Occipital lobe (tissue), 2 donors: ENCODE measurements around the gene CERS5. TPM values are rescaled to one million over a fixed set of nuclear protein-coding genes. Genes with fewer than 3 reads are reported as not detected.
A peak's percentile ranks its signal among the peaks of the same experiment; 100 is the strongest.
"Not testable (repeated sequence)": the region's sequence is repeated elsewhere in the genome, so short reads cannot be mapped to it uniquely, and the experiment has no call there.

Source experiments
- DNase-seq: peaks from one replicate; lab custom pipeline; 2025; lab: John Stamatoyannopoulos, UW
- total RNA-seq: library from RNA; depleted of rRNA; stranded (reverse); fragments of >200 nt; gene quantifications from one replicate; pipeline ENCODE4 v1.2.3, GENCODE V29; 2014

CERS5 gene
- total RNA-seq, 1 donor from 2014 or later: 115 TPM

DNA sequence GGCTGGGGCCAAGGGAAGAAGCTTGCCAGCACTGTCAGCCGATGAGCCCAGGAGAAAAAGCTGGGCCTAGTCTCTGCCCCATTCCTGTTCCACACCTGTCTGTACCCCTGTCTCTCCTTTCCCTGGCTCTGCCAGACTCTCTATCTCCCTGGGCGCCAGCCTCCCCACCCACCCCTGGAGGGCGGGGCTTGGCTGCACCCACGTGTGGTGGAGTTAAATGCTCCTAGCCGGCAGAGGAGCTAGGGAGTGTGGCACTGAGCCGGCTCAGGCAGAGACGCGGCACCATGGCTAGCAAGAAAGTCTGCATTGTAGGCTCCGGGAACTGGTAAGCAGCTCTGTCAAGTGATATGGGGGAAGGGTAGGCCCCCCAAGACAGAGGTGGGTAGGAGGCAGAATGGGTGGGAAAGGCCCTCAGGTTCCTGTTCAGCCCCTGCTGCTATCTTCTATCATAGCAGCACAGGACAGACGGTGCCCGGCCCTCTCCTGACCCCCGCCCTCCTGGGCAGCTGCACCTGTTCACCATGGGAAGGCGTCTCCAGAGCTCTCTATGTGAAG lies 63.3 kb downstream of the CERS5 start, which contains the start of gene GPD1:
Gene GPD1 (plus strand): TSS at position 242 of the 555 bp plus-strand sequence. CDS start 43 bp downstream, at position 285.
- peak; percentile 71 for DNase-seq

DNA sequence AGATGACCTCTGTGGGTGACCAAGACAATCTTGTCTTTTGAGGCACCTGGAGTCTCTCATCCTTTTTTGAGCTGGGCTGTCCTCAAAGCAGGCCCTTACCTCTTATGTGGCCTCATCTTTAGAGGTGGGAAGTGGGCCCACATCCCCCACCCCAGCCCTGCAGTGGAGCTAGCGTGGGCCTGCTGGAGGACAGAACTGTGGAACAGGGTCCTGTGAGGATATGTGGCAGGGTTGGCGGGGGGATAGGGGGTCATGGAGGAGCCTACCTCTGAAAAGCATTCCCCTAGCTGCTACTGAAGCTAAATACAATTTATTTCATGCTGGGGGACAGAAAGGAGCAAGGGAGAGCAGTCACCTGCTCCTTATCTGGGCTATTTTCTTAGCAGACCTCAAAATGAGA lies 63.8 kb downstream of the CERS5 start:
- no peak for DNase-seq

DNA sequence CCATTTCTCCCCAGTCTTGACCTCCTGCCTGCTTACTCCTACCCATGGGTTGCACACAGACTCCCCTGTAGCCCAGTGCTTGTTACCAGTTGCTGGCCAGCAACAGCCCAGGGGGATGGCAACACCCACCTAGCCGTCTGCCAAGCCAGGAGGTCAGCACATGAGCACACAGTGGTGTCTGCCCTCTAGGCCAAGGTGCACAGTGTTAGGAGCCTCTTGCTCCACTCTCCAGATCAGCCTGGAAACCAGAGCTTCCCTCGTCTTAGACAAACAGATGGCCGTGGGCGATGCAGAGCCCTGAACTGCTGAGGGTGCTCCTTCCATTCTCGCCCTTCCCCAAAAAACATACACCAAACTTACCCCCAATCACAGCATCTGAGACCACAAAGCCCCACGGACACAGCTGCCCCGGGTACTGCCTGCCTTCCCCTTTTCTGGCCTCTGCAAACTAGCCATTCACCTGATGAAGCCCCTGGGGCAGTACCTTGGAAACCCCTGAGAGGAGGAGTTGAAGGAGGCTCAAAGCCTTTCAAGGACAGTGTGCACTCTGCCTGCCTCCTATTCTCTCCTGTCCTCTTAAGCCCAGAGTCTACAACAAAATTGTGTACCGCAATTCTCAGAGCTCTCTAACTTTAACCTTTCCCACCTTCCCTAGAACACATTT lies 64.4 kb downstream of the CERS5 start:
- no peak for DNase-seq

DNA sequence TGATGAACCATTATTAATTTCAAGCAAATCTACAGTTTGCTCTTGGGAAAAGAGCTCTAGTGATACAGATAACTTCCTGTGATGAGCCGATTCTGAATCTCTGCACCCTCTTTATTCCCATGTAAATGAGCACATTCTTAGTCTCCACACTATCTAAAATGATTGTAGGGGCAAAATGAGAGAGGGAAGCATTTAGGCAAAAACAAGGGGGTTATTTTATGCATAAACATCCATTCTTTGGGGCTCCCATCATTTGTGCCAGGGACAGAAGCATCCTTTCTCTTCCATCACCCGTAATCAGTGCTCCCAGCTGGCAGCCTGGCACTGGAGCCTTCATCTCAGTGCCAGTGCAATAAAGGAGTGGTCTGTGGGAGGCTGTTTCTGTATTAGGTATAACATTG lies 65.0 kb downstream of the CERS5 start:
- DNase-seq: peak; percentile 28

DNA sequence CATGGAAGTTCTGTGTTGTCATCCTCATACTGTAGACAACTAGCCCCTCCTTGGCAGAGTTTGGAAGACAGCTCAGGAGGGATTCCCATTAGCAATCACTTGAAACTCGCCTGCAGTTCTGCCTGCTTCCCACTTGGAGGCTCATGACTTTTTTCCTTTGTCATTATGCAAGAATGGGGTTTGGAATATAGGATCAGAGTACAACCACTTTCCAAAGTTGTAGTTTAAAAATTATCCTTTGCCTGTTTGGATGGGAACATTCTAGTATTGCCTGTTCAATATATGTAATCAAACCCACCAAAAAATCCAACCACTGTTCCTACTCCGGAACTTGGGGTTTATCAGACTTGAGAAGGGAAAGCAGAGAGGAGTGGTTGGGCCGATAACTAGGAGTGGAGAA lies 65.5 kb downstream of the CERS5 start:
- DNase-seq: no peak

DNA sequence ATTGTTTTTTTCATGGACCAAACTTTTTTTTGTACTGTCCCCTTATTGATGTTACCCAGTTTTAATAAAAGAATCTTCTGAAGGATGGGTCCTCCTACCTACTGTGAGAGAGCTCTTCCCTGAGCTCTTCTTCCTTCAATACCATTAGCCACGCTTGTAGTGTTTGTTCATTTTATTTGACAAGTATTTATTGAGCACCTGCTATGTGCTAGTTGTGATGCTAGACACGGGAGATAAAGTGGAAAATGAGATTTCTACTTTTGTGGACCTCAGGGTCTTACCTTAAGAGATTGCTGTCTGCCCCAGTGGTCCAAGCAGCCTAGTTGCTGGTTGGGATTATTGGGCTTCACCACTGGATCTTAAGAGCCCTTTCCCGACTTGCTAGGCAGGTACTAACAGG lies 66.6 kb downstream of the CERS5 start:
- DNase-seq: no peak

DNA sequence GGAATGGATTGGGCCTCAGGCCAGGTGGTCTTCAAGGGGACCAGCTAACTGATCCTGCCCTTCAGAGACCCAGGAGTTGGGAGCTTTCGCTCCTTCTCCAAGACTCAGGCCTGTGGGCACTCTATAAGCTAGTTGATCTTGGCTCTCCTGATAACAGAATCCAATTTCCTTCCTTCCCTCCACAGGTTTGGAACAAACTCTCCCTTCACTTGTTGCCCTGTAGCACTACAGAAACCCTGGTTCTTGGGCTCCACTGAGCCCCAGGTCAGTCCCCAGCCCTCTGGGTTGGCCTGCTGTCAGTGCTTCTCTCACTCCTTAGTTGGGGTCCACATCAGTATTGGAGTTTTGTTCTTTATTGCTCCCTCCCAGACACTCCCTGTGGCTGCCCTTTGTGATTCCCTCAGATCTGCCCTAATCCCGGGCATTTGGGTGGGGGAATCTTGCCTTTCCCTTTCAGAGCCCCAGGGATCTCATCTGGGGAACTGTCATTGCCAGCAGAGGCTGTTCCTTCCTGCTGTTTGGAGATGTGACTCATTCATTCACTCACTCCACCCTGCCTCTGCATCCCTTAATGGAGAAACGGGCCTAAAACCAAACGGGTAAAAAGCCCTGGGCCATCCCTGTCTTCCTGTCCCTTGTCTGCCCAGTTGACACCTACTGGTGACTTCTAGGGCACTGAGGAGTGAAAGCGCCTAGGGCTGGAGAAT lies 67.7 kb downstream of the CERS5 start:
- DNase-seq: no peak

DNA sequence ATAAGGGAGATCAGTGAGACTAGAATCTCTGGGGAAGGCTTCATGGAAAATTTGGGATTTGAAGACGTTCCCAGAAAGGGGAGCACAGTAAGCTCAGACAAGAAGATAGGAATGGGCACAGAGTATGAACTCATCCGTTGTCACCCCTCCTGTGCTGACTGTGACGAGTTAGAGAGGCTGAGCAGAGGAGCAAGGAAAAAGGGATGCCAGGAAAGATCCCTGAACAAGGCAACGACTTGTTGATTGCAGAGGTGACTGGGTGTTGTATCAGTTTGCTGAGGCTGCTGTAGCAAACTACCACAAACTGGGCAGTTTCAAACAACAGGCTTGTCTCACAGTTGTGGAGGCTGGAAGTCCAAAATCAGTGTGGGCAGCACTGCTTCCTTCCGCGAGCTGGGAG lies 69.2 kb downstream of the CERS5 start:
- no peak for DNase-seq

DNA sequence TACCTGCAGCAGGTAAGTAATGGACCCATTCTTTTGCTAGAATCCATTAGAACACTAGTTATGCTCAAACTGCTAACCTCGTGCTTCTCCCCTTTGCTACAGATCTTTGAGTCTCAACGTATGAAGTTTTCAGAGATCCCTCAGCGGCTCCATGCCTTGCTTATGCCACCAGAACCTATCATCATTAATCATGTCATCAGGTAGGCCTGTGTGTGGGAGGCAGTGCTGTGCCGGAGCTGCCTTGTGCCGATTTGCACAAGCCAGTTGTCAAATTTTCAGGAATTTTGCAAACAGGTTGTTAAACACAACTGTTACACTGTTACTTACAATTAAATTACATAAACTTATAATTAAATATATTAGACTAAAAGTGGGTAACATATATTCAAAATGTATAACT lies 76.8 kb downstream of the CERS5 start:
- no peak for DNase-seq

DNA sequence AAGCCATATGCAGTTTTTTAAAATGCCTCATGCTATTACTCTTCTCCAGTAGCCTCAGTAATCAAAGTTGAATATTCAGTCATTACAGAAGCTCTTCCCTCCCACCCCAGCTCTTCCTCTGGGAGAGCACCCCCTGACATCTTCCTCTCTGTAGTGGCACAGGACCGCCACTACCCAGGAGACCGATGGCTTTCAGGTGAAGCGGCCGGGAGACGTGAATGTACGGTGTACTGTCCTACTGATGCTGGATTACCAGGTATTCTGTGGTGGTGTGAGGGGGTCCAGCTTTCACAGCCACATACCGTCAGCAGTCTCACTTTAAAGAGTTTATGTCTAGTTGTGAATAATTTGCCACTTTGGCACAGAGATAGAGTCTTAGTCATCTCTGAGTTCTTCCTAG lies 77.4 kb downstream of the CERS5 start:
- DNase-seq: no peak

DNA sequence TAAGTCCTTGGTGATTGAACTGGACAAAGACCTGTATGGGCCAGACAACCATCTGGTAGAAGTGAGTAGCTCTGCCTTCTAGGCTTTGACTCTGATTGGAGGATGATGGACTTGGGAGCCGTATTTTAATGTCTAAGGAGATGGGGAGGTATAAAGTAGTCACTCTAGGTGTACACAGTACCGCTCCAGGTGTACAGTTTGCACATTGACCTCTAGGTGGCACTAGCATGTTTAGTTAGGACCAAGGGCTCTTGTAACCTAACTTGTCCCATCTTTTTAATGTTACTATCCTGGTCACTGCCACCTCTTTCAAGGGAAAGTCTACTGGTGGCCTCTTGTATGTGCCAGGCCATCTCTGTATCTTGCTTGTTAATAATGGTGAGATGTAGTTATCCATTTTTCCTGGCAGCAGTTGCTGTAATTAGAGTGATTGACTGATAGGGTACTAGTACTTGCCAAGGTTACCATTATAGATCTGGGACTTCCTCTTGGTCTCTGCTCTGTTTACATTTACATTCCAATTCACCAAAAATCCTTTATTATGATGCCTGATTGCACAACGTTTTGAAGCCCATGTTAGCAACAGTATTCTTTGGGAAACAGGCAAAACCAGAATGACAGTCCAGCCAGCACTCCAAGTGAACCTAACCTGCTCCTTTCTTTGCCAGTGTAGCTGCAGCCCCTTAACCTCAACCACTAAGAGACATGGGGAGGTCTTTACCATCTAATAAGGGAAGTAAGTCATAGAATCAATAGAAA lies 78.4 kb downstream of the CERS5 start:
- DNase-seq: no peak

DNA sequence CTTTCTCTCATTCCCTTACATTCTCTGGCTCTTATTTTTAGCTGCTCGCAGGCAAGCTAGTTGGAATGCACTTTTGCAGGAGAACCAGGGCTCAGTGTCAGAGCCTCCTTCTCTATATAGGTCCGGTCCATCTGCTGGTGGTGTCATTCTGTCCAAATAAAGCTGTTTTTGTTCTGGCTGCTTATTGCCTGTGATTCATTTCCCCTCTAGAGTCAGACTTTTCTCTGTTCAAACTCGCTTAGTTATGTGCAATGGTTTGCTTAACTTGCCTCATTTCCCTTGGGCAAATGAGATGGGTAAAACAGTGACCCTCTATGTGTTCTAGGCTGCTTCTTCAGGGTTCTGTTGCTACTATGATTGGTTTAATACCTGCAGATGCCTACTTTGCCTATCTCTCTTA lies 79.2 kb downstream of the CERS5 start:
- DNase-seq: no peak

DNA sequence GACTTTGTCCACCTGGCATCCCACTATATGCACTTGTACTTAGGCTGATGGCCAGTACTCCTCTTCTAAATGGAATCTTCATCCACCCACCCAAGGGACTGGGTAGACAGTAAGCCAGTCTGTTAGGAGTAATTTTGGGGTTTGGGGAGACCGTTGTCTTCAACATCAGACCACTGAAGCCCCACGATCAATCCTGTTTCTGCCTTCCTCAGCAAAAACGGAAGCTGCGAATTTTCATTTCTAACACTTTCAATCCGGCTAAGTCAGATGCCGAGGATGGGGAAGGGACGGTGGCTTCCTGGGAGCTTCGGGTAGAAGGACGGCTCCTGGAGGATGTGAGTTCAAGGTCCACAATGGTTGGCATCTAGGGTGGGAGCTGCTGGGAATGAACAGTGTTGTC lies 80.0 kb downstream of the CERS5 start:
- no peak for DNase-seq

DNA sequence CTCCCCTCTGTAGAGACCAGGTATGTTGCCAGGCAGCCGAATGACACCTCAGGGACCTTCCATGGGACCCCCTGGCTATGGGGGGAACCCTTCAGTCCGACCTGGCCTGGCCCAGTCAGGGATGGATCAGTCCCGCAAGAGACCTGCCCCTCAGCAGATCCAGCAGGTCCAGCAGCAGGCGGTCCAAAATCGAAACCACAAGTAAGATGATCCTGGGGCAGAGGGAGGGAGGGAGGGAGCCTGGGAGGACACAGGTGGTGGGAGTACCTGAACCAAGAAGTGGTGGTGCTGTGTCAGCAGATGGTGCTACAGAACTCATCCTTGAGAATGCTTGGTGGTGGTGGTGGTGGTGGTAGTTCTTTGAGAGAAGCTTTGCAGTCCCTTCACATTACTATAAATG lies 81.0 kb downstream of the CERS5 start:
- no peak for DNase-seq

DNA sequence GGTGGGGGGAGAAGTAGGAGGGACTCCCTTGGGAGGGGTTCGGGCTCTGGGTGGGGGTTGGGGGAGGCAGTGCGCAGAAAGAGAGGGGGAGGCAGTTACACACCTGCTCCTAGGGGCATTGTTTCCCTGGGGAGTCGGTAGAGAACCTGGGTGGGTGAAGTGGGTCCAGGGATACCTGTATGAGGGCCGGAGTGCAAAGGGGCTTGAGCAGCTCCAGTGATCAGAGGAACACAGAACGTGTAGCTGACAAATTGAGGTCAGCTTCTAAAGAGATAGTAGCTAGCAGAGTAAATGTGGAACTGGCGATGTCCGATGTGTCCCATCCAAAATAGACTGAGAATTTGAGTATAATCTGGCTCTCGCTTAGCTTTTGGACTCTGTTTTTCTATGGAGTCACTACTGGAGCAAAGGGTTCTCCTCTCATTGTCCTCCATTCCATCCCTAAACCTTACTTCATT lies 81.5 kb downstream of the CERS5 start:
- no peak for DNase-seq

DNA sequence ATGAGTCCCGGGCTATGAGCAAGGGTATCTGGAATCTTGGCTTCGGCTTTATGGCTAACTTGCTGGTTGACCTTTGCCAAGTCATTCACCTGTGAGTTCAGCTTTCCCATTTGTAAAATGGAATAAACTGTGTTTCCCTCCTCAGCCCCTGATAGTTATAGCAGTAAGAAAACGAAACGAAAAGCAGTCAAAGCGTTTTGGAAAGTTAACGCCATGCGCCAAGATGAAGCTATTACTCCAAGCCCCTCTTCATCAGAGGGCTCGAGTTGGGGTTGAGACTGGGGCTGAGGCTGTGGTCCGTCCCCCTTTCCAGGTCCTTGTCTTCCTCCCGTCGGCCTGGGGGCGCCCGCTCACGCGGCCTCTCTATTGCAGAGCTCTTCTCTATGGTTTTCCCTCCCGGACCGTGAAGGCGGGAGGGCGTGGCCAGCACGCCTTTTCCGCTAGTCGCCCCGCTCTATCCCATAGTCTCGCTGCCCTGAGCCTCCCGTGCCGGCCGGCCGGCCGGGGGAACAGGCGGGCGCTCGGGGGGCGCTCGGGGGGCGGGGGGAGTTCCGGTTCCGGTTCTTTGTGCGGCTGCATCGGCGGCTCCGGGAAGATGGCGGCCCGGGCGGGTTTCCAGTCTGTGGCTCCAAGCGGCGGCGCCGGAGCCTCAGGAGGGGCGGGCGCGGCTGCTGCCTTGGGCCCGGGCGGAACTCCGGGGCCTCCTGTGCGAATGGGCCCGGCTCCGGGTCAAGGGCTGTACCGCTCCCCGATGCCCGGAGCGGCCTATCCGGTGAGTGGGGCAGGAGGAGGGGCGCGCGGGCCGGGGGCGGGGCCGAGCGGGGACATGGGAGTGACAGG lies 82.2 kb downstream of the CERS5 start, which contains the start of gene SMARCD1:
Gene SMARCD1 (plus strand): TSS at position 568 of the 840 bp plus-strand sequence. CDS start 28 bp downstream, at position 596.
- DNase-seq: peak; percentile 90

DNA sequence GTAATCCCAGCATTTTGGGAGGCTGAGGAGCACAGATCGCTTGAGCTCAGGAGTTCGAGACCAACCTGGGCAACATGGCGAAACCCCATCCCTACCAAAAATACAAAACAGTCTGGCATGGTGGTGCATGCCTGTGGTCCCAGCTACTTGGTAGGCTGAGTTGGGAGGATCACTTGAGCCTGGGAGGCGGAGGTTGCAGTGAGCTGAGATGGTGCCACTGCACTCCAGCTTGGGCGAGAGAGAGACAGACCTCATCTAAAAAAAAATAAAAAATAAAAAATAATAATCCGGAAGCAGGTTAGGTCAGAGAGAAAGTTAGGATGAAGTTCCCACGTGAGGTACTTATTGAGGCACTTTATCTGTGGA lies 82.8 kb downstream of the CERS5 start:
- DNase-seq: not testable (repeated sequence)

DNA sequence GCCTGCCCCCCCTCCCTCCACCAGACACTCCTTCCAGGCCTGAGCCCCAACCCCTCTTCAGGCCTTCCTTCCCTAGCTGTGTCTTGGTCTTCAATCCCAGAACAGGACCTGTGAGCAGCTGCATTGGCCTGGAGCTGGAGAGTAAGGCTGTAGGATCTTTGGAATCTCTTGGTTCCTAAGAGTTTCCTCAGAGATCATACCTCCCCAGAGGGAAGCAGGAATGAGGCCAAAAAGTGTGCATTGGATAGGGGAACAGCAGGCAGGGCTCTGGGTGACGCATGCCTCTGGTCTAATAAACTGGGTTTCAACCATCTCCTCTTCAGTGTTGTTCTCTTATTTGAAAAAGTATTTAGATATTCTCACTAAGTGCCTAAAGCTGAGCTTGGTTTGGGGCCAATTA lies 83.9 kb downstream of the CERS5 start:
- no peak for DNase-seq

DNA sequence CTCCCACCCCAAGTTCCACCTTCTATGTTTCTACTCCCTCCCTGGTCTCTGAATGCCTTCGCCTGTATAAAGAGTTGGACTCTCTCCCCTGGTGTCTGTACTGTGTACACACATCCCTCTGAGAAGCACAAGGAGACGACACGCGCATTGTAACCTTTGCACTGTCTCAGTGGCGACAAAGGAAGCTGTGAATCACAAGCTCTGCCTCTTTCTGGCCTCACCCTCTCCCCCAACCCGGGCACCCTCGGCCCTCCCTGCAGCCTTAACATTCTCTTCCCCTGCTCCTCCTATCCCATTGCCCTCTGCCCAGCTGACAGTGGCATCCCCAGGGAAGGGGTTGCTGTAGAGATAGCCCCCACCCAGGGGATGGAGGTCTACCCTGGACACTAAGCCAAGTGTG lies 84.5 kb downstream of the CERS5 start:
- DNase-seq: no peak

DNA sequence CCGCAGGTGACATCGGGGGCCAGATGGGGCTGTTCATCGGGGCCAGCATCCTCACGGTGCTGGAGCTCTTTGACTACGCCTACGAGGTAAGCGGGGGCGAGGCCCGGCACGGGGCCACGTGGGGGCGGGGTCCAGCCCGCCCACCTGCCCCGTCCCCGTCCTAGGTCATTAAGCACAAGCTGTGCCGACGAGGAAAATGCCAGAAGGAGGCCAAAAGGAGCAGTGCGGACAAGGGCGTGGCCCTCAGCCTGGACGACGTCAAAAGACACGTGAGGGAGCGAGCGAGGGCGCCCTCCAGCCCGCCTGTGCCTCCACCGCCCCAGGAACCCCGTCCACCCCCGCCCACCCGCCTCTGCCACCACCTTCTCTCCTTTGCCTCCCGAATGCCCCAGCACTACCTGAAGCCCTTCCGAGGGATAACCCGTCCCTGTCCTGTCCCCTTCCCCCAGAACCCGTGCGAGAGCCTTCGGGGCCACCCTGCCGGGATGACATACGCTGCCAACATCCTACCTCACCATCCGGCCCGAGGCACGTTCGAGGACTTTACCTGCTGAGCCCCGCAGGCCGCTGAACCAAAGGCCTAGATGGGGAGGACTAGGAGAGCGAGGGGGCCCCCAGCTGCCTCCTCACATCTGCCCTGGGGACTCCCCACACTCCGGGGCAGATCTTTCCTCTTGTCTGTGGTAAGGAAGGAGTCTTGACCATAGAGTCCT lies 85.9 kb downstream of the CERS5 start:
- no peak for DNase-seq
